Measurements from ENCODE around the gene SLC12A9.

- TF ChIP-seq, protein P1, sequence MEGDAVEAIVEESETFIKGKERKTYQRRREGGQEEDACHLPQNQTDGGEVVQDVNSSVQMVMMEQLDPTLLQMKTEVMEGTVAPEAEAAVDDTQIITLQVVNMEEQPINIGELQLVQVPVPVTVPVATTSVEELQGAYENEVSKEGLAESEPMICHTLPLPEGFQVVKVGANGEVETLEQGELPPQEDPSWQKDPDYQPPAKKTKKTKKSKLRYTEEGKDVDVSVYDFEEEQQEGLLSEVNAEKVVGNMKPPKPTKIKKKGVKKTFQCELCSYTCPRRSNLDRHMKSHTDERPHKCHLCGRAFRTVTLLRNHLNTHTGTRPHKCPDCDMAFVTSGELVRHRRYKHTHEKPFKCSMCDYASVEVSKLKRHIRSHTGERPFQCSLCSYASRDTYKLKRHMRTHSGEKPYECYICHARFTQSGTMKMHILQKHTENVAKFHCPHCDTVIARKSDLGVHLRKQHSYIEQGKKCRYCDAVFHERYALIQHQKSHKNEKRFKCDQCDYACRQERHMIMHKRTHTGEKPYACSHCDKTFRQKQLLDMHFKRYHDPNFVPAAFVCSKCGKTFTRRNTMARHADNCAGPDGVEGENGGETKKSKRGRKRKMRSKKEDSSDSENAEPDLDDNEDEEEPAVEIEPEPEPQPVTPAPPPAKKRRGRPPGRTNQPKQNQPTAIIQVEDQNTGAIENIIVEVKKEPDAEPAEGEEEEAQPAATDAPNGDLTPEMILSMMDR (IDR thresholded peaks at IDR 0.05; ENCODE audit: low read depth, low read length) = no peak
- no peak for TF ChIP-seq EZH2phosphoT487 (IDR thresholded peaks at IDR 0.05; ENCODE audit: low read depth)
These were observed 16.4 kb upstream of the SLC12A9 start for GRCh38 chr7:100835903-100836811.

Data from OCI-LY3 (cell line).